ENCODE results near the gene CYSLTR2.
"Not testable (repeated sequence)": the region's sequence is repeated elsewhere in the genome, so short reads cannot be mapped to it uniquely, and the experiment has no call there.

The CYSLTR2 gene

DNA sequence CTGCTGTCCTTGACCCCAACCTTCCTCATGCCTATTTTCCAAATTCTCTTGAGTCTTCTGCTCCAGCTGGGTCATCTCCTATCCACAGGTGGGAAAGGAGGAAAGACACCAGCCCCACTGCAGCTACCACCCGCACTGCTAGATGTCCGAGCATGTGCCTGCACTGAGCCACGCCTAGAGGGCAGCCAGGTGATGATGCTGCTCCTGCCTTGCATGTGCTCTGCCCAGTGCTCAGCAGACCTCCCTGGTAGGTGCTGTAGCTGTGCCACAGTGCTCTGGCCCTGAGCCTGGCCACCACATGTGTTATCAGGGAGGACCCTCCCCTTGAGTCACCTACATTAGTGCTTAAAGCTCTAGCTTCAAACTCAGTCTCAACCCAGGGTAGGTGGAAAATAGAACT lies 6.9 kb upstream of the CYSLTR2 start:
- DNase-seq = no peak

DNA sequence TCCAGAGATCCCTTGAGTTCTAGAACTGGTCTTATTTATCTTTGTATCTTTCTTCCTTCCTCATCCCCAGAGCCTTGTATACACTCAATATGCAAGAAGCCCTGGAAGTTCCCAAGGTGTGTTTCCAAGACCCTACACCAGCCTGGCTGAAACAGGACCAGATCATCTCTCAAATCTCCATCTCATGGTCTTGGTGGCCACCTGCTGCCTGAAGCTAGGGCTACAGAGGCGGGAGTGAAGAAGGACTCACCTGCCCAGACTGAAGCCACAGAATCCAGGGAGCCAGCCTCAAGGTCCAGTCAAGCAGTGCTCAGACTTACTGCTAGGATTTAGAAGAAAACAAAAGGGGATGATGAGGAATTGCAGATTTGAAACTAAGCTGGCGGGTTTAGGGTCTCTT lies 6.1 kb upstream of the CYSLTR2 start:
- no peak for DNase-seq

GRCh38 chr13:48648446-48648845 lies 5.3 kb upstream of the CYSLTR2 start:
- no peak for DNase-seq

DNA sequence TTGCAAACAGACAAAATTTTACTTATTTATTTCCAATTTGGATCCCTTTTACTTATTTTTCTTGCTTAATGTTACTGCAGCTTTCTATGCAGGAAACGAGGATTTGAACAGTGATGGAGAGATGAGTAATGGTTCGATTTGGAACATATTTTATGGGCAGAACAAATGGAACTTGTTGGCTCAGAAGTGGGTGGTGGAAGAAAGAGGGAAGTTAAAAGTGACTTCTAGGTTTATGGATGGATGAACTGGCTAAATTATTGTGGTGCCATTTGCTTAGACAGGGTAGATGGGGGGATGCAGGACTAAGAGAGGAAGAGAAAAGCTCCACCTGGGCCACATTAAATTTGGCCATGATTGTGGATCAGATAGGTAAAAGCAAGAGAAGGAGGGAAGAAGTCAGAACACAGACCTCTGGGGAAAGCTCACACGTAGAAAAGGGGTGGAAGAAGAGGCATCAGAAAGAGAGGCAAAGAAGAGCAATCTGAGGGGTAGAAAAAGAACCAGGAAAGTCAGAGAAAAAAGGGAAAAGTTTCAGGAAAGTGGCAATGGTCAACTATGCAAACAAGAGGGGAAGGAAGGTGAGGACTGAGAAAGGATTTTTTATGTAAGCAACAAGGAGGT lies 768 bp upstream of the CYSLTR2 start:
- DNase-seq = no peak

GRCh38 chr13:48654511-48654910 lies 782 bp downstream of the CYSLTR2 start:
- no peak for DNase-seq

DNA sequence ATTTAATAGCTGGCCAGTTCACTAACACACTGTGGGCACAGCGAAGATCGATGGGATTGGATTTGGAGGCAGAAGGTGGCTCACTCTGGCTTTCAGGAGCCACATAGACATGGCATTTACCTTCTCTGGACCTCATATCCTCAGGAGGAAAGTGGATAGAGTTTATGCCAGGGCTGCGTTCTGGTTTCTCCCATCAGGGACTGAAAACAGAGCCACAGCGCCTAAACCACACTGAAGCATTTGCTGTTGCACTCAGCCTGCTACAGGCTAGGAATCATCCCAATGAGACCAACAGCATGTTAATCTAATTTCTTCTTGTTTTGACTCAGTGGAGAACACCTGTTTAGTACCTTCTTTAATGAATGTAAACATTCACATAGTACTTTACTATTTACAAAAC lies 1.6 kb downstream of the CYSLTR2 start:
- no peak for DNase-seq

DNA sequence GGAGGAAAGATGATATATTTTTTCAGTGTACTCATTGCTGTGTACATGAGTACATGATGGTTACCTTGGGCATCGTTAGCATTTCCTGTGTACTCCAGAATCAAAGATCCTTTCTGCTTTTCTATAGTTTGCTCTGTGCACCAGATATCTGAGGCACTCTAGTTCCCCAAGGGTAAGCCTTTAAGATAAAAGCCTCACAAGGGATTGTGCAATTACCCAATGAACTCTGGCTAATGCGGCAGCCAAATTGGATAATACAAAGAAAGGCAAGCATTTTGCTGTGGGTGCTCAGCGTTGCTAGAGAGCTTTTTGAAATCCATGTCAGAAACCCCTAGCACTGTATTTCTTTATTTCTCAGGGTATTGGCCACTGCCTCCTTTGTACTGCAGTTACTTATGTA lies 2.9 kb downstream of the CYSLTR2 start:
- no peak for DNase-seq

DNA sequence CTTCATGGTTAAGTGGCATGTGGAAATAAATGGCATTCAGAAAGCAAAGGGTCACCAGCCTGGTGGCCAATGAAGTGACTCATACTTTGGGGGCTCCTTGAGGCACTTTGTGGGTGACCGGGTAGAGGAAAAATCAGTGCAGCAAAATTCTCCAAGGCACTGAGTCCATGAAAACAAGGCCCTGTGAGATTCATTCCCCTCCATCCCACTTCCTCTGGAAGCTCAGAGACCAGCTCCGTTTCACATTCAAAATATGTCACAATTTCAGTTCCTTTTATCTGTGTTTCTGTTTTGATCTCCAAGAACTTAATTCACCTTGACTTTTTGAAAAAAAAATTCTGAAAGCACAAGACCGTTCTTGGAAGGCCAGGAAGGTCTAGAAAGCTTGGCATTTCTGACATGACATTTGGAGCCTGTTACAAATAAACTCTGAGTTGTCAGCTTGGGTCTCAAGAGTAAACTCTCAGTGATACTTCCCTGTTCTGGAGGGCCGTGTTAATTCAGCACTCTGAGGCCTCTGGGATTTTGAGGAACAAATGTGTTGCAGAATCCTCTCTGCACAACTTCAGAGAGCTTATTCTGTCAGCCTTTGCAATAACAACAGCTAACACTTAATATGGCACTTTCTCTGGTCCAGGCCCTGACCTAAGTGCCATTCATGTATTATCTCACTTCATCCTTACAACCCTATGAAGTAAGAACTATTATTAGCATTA lies 6.8 kb downstream of the CYSLTR2 start:
- DNase-seq = no peak

- DNase-seq = no peak
These were observed 7.4 kb downstream of the CYSLTR2 start for GRCh38 chr13:48661107-48661506.

GRCh38 chr13:48662226-48662625 lies 8.5 kb downstream of the CYSLTR2 start:
- no peak for DNase-seq

DNA sequence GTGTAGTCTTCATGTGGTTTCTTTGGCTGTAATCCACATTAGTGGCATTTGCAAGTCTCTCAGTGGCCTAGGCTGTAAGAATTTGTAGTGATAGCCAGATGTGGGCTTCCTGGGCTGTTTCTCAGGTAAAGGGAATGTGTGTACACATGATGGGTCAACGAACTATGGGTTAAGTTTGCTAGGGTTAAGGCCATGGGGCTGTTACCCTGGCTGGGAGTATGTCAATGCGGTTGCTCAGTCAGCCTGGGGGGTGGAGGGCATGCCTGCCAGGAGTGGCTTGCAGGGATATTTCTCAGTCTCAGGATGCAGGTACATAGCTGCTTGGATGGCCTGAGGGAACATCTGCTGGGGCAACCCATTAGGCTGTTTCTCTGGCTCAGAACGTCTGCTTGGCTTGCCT lies 13.4 kb downstream of the CYSLTR2 start:
- no peak for DNase-seq

DNA sequence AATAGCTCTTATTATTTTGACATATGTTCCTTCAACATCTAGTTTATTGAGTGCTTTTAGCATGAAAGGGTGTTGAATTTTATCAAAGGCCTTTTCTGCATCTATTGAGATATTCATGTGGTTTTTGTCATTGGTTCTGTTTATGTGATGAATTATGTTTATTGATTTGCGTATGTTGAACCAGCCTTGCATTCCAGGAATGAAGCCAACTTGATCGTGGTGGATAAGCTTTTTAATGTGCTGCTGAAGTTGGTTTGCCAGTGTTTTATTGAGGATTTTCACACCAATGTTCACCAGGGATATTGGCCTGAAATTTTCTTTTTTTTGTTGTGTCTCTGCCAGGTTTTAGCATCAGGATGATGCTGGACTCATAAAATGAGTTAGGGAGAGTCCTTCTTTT lies 17.7 kb downstream of the CYSLTR2 start:
- DNase-seq = not testable (repeated sequence)

GRCh38 chr13:48675247-48675646 lies 21.5 kb downstream of the CYSLTR2 start:
- DNase-seq = no peak

DNA sequence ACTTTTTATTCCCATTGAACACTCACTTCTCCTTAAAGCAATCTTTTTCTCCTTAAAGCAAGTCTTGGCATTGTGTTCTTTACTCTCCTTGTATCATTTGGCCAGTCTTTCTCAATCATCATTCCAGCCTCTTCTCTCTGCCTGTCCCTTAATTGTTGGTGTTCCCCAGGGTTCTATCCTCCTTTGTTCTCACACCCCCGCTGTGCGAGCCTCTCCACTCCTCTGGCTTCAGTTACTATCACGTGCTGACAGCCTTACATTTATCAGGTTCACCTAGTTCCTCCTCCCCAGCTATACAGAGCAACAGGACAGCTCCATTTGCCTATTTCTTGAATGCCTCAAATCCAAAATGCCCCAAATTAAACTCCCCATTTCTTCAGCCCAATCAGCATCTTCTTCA lies 24.6 kb downstream of the CYSLTR2 start:
- DNase-seq = no peak

DNA sequence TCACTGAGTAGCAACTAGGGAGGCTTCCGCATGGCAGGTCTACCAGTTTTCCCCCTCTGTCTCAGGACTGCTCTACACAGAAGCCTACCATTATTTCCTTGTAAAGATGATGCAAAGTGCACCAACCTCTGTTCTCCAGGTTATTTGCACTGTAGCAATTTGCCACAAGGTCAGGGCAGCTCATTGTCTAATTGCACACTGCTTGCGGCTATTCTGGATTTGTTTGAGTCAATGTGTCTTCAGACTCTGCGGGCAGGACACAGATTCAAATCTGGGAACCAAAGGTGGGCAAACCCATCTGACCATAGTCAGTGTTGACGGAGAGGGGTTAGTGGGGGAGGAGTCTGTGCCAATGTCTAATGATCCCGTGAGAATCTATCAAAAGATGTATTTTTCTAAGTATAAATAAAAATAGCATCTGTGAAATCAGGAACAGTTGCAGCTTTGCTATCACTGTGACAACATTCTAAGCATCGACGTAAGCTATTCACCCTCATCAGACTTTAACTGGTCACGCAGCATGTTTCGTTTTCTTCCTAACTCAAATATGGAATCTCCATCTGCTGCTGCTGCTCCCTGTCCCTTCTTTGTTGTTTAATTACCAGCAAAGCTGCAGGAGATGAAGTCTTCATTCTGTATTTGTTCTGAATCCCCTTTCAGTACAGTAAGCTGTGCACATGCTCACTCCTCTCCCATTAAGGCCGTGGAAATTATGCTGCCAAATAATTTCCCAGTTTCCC lies 26.4 kb downstream of the CYSLTR2 start:
- no peak for DNase-seq

DNA sequence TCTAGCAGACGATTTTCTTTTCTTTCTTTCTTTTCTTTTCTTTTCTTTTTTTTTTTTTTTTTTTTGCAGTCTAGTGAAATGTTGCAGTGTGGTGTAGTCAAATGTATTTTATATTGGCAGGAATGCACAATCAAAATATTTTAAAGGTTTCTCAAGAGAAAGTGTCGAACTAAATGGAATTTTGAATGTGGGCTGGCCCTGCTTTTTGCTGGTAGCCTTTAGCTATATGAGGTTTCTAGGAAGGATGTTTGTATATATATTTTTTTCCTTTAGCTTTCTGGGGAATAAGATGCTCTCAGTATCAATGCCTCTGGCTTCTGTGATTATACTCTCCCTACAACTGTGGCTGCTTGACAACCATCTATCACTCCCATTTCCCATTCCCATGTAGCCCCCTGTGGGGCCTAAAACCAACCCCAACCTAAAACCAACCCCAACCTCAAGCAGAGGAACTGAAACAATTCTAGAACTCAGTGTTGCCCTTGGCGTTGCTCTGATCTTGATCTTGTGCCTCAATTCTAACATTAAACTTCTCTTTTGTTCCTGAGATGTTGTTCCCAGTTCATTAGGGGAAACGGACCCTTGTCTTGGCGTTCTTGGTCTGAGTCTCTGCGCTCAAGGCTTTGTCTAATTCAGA lies 27.1 kb downstream of the CYSLTR2 start:
- DNase-seq = no peak

- DNase-seq = no peak
These were observed 28.2 kb downstream of the CYSLTR2 start for GRCh38 chr13:48681905-48682304.

DNA sequence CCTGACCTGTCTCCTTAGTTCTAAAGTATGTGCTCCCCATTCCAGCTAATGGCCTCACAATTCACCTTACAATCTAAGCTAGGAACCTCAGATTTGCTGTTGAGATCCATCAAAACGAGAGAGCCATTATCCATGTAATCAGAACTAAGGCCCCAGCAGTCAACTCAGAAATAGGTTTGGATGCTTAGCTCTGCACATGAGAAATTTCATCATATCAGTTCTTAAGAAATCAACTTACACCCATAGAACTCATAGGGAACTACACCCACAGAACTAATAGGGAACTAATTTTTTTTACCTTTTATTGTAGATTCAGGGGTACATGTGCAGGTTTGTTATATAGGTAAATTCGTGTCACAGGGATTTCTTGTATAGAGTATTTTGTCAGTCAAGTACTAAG lies 28.7 kb downstream of the CYSLTR2 start:
- no peak for DNase-seq

GRCh38 chr13:48686636-48687210 lies 33.0 kb downstream of the CYSLTR2 start:
- DNase-seq = no peak

DNA sequence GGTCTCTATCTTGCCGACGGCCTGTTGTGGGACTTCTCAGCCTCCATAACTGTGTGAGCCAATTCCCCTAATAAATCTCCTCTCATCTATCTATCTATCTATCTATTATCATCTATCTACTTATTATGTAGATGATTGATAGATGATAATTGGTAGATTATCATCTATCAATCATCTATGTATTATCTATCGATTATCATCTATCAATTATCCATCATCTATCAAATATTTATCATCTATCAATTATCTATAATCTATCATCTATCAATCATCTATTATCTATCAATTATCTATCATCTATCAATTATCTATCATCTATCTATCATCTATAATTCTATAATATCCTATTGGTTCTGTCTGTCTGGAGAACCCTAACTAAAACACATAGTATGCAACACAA lies 33.5 kb downstream of the CYSLTR2 start:
- DNase-seq = no peak

GRCh38 chr13:48693998-48694397 lies 40.3 kb downstream of the CYSLTR2 start:
- DNase-seq = no peak

- DNase-seq = no peak
These were observed 42.0 kb downstream of the CYSLTR2 start for GRCh38 chr13:48695776-48696175.

- not testable (repeated sequence) for DNase-seq
These were observed 42.9 kb downstream of the CYSLTR2 start for GRCh38 chr13:48696676-48697075.

Data from activated CD4-positive, alpha-beta T cell treated with anti-CD3 and anti-CD28 coated beads, Interleukin-2, amount 50 U/mL, for 48 hours (primary cell).